AG08396 (cell line): Measurements from ENCODE around the gene RPA3.
A peak's percentile ranks its signal among the peaks of the same experiment; 100 is the strongest.

Experiments
- DNase-seq: peaks from one replicate; pipeline ENCODE4 v3.0.0; 2012; ENCODE audit warnings: low spot score, mixed read lengths

The RPA3 gene

GRCh38 chr7:7732621-7733281 is 14.3 kb upstream of the RPA3 start:
- peak; percentile 14 for DNase-seq

GRCh38 chr7:7731732-7732131 is 13.3 kb upstream of the RPA3 start:
- no peak for DNase-seq

GRCh38 chr7:7720750-7721621 is 2.6 kb upstream of the RPA3 start:
- no peak for DNase-seq

GRCh38 chr7:7720193-7720592 is 1.8 kb upstream of the RPA3 start:
- DNase-seq: no peak

GRCh38 chr7:7719236-7719635 is 829 bp upstream of the RPA3 start:
- peak; percentile 61 for DNase-seq

GRCh38 chr7:7713730-7714129 is 4.7 kb downstream of the RPA3 start:
- DNase-seq: no peak

- DNase-seq: no peak
Observed at GRCh38 chr7:7710469-7710868, 7.9 kb downstream of the RPA3 start.

- no peak for DNase-seq
Observed at GRCh38 chr7:7709291-7709690, 9.1 kb downstream of the RPA3 start.

- DNase-seq: no peak
Observed at GRCh38 chr7:7707806-7708205, 10.6 kb downstream of the RPA3 start.

- no peak for DNase-seq
Observed at GRCh38 chr7:7707246-7707645, 11.2 kb downstream of the RPA3 start.

GRCh38 chr7:7706556-7707172 is 11.7 kb downstream of the RPA3 start:
- no peak for DNase-seq

- DNase-seq: no peak
Observed at GRCh38 chr7:7706101-7706511, 12.3 kb downstream of the RPA3 start.

- no peak for DNase-seq
Observed at GRCh38 chr7:7705318-7705717, 13.1 kb downstream of the RPA3 start.

GRCh38 chr7:7704867-7705266 is 13.5 kb downstream of the RPA3 start:
- DNase-seq: no peak

GRCh38 chr7:7703427-7703826 is 15.0 kb downstream of the RPA3 start:
- no peak for DNase-seq

- no peak for DNase-seq
Observed at GRCh38 chr7:7702826-7703225, 15.6 kb downstream of the RPA3 start.

- DNase-seq: no peak
Observed at GRCh38 chr7:7701527-7701926, 16.9 kb downstream of the RPA3 start.

- no peak for DNase-seq
Observed at GRCh38 chr7:7699970-7700369, 18.4 kb downstream of the RPA3 start.

- no peak for DNase-seq
Observed at GRCh38 chr7:7699380-7699779, 19.0 kb downstream of the RPA3 start.

- no peak for DNase-seq
Observed at GRCh38 chr7:7698930-7699329, 19.5 kb downstream of the RPA3 start.

- peak; percentile 20 for DNase-seq
Observed at GRCh38 chr7:7696458-7697119, 21.8 kb downstream of the RPA3 start.

- DNase-seq: no peak
Observed at GRCh38 chr7:7695111-7695817, 23.1 kb downstream of the RPA3 start.
